NCI-H1417 treated with DMSO at 0.1 percent for 48 hours (cell line): ENCODE data around the gene NR4A3.
"Not testable (repeated sequence)": the region's sequence is repeated elsewhere in the genome, so short reads cannot be mapped to it uniquely, and the experiment has no call there.

ENCODE experiments used
- DNase-seq: peaks from one replicate; lab custom pipeline; 2025; lab: John Stamatoyannopoulos, UW

The NR4A3 gene

DNA sequence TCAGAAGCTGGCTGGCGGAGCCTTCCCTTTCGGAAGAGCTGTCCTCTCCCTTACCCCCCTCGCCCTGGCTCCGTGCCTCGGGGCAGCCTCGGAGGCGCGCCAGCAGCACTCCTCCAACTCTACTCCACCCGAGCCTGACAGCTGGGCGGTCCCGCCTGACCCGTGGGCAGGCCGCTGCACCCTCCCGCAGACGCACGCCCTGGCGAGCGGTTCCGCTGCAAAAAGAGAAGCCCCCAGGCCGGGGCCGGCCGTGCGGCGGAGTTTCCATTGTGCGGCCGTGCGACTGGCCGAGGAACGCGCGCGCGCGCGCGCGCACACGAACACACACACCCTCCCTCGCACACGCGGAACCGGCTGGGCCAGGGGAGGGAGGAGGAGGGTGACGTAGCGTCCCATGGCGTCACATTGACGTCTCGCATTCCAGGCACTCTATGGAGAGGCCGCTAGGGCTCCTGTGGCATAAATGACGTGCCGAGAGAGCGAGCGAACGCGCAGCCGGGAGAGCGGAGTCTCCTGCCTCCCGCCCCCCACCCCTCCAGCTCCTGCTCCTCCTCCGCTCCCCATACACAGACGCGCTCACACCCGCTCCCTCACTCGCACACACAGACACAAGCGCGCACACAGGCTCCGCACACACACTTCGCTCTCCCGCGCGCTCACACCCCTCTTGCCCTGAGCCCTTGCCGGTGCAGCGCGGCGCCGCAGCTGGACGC lies at the start of gene NR4A3:
Gene NR4A3, plus strand, starts transcription at position 490 of the 713 bp plus-strand sequence. CDS start 6,158 bp downstream, outside the sequence.
- DNase-seq = peak; percentile 65

DNA sequence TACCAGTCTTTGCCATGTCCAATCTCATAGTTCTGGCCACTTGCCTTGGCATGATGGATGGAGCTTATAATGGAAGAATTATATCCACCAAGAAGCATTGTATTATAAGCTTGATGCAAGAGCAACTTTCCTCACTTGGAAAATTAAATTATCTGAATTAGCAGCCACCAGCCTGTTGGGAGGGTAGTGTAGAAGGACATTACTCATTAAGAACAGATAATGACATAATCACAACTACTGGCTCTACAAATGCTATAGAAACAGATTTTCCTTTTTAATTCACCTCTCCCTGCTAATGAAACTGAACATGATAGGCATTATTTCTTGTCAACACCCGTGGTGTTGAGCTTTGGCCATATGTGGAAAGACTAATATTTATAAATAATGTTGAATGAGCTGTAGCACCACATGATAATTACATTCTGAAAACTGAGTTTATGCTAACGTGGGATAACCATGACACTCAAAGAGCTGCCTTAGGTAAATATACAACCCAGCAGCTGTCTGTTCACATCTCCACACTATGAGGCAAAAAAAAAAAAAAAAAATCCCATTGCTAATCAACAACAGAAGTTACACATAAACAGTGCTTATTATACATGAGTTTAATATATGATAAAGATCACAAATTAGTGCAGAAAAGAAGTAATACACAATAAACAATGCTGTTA lies 48.1 kb upstream of the NR4A3 start:
- peak; percentile 91 for DNase-seq

- DNase-seq = no peak
Measured at GRCh38 chr9:99778308-99778707, 43.4 kb upstream of the NR4A3 start.

- DNase-seq = no peak
Measured at GRCh38 chr9:99778836-99779235, 42.8 kb upstream of the NR4A3 start.

DNA sequence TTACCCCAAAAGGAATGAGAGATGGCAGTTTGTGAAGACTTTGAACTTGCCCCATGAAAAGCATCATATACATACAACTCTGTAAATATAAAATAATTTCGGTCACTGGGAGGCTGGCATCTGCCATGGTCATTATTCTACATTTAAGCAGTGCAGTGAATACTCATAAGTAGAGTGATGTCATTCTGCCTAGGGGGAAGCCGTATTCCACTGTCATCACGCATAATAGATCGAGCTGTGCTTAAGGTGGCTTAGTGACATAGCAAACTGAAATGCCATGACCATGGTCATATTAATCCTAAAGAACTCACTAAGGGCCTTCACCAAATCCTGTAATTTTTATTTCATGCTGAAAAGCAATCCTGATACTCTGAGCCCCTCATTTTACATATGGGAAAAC lies 42.4 kb upstream of the NR4A3 start:
- DNase-seq = no peak

- DNase-seq = not testable (repeated sequence)
Measured at GRCh38 chr9:99782349-99782748, 39.3 kb upstream of the NR4A3 start.

DNA sequence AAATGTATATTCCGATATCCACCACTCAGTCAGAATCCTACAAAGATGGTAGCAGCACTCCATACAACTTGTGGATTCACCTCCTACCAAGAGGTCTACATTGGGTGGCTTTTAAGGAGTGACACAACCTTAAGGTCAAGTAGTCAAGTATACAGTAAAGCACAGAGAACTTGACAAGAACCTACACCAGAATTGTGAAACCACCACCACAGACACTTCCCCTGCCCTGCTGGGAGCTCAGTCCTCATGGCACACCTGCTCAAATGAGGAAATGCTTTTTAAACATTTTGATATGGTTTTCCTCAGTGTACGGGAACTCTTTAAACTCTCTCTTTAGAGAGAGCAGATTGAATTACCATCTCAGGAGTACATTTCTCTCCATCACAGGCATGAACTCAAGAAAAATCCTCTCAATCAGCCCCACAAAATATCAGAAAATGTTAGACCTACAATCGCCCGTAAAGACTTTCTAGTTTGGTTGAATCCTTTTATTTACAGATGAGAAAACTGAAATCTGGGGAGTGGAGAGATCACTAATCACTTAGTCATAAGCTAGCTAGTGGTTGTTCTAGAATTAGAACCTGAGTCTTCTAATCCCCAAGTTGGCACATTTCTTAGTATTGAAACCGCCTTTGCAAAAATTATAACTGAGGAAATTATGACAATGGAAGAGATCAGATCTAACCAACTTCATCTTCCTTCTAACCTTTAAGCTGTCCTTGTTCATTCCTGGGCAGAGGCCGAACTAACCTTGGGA lies 38.5 kb upstream of the NR4A3 start:
- DNase-seq = no peak

DNA sequence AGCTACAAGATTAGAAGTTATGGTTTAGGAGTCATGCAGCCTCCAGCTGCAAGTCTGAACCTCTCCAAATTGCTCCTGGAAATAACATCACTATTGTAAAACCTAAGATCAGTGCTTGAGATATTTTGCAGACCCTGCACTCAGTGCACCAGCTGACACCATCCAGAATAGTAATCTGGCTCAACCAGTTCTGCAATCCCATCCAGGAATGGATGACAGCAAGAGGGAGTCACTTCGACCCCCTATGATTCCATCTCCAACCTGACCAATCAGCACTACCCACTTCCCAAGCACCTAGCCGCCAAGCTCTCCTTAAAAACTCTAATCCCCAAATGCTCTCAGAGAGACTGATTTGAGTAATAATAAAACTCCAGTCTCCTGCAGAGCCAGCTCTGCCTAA lies 37.9 kb upstream of the NR4A3 start:
- DNase-seq = no peak

DNA sequence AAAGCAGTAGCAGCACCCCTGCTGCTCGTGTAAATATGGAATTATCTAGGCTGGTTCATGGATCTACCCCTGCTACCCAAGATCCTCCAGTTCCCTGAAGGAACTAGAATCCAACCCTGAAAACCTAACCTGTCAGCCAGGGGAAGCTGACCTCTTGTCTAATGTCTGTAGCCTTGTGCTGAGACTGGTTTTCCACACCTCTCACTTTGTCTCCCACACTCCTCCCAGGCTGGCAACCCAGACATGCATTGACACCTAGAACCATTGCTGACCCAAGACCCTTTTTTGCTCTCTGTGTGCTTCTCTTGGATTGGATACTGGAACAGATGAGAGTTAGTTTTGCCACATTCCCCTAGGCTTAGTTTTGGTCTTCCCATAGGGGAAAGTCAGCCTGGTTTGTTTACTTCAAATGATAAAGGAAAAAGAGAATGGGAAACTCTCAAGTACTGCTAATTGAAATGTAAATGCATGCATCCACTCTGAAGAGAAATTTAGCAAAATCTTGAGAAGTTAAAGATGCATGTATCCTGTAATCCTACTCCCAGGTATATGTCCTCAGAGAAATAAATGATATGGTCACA lies 36.6 kb upstream of the NR4A3 start:
- DNase-seq = no peak

DNA sequence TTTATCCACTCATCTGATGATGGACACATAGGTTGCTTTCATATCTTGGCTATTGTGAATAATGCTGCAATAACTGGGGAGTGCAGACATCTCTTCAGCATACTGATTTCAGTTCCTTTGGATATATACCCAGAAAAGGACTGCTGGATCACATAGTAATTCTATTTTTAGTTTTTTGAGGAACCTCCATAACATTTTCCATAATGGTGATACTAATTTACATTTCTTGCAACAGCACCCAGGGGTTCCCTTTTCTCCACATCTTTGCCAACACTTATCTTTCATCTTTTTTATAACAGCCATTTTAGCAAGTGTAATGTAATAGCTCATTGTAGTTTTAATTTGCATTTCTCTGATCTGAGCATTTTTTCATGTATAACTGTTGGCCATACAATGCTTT lies 34.1 kb upstream of the NR4A3 start:
- DNase-seq = no peak

GRCh38 chr9:99793528-99793927 lies 28.2 kb upstream of the NR4A3 start:
- DNase-seq = no peak

- no peak for DNase-seq
Measured at GRCh38 chr9:99796231-99796630, 25.5 kb upstream of the NR4A3 start.

GRCh38 chr9:99801775-99802174 lies 19.9 kb upstream of the NR4A3 start:
- DNase-seq = no peak

DNA sequence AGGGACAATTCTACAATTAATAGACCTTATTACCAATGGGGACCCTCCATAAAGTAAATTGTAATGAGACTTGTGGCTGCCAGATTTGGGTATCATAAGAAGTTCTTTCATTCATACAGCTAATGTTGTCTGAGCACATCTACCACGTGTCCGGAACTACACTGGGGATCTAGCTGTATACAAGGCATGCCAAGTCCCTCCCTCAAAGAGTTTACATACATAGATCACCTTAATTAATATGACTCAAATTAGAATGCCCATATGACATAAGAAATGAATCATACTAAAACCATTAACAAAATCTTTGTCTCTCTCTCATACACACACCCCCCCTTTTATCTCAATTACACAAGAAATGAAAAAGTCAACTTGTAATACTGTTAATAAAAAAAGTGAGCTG lies 18.0 kb upstream of the NR4A3 start:
- DNase-seq = no peak

DNA sequence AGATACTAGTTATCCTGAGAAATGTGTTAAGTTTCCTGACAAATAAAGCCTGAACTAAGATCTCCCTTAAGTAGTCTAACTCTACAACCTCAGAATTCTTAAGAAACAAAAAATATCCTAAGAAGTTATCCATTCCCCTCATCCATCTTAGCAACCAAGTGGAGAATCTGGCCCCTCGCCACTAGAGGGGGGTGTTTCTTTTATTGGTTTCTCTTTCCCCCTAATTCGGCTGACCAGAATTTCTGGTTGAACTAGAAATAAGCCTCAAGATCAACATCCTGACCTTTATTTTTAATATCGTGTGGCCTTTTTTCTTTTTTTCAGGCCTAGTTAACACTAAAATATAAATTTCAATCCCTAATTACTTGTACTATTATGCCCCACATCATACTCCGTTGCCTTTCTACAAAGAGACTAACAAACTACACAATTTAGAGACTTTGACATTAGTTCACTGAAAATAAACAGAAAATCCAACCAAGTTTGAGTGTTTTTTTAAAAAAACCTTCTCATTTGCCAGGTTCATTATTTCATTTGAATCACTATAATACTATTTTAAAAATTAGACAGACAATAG lies 14.3 kb upstream of the NR4A3 start:
- peak; percentile 19 for DNase-seq

- DNase-seq = no peak
Measured at GRCh38 chr9:99807956-99808355, 13.7 kb upstream of the NR4A3 start.

DNA sequence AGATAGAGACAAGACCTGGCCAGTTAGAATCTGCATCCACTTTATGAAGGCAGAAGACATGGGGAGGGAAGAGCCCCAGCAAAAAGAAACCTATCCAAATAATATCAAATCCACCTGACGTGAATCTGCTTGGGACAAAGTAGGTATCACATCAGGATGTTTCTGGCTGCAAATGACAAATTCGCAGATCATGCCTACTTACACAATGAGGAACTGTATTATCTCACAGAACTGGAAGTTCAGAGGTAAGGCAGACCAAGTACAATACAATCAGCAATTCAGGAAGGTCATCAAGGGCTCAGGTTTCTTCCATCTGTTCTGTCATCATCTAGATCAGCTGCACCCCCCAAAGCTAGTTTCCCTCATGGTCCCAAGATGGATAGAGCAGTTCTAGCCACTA lies 13.2 kb upstream of the NR4A3 start:
- DNase-seq = no peak

DNA sequence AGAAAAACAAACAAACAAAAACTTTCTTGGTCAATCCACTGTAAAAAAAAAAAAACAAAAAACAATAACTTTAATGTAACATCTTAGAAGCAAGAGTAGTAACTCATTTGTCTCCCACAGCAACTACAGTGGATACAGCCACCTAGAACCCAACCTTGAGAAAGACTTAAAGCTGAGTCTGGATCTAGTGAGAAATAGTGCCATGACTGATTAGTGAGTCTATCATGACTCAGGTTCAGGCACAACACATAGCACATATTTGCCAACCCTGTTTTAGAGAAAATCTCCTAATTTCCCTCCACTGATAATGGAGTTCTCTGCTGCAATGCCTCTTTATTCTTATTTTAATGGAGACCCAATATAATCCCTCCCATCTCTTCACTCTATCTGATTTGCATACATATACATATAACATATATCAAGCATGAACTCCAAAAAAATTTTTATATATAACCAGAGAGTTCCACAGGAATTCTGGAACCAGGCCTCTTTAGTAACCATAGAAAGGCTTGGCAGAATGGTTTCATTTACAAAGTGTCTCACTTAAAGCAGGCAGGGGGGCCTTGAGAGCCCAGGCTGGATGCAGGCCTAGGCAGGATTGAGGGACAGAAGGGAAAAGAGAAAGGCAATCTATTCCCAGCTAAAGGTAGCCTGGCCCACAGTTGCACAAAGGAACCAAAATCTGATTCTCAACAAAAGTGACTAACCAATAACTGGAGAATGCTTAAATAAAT lies 11.9 kb upstream of the NR4A3 start:
- DNase-seq = no peak

DNA sequence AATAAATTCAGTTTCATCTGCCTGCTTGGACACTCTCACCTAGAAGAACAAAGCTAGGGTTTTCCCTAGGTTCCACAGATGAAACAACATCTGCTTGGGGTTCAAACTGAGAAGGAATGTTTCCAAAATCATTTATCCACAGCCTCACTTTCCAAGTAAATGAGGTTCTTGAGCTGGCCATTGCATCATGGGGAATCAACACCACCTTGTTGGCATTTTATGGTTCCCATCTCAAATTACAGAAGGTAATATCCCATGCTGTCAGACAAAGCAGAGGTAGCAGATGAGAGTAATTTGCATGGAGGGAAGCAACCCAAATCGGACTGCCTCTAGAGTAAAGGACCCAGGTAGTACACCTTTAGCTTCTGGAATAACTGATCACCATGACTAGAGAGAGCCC lies 10.5 kb upstream of the NR4A3 start:
- DNase-seq = no peak

DNA sequence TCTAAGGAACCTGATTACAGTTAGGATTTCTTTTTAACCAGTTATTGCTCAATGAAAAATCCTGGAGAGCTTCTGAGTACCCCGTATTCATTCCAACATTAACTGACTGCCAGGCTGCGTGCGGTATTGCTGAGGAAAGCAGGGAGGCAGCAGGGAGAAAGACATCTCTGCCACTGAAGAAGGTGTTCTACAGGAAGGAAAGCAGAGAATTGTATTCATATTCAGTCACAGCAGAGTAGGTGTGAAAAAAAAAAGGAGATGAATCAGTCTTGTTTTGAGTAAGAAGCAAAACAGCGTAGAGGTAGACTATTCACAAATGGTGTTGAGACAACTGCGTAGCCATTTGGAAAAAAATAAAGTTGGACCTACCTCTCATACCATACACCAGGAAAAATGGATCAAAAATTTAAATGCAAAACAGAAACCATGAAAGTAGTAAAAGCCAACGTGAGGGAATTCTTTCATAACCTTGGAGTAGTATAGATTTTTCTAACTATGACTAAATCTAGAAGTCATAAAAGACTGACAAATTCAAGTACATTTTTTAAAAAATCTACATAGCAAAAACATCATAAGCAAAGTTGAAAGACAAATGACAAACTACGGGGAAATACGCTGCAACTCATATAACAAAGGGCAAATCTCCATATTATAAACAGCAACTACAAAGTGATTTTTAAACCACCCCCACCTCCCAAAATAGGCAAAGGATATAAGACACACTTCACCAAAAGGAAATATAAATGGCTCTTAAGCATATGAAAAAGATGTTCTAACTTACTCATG lies 9.9 kb upstream of the NR4A3 start:
- DNase-seq = no peak

GRCh38 chr9:99813739-99814138 lies 7.9 kb upstream of the NR4A3 start:
- DNase-seq = no peak
